ENCODE measurements around the gene PHTF2.
"Not testable (repeated sequence)": the region's sequence is repeated elsewhere in the genome, so short reads cannot be mapped to it uniquely, and the experiment has no call there.

The PHTF2 gene

GRCh38 chr7:77784426-77784825, 14.1 kb upstream of the PHTF2 start:
- H3K36me3 Mint-ChIP-seq = peaks cover 18% of the 10 kb centered on the region
- not testable (repeated sequence) for H3K27ac Mint-ChIP-seq, H3K9me3 Mint-ChIP-seq, H3K4me1 Mint-ChIP-seq, H3K27me3 Mint-ChIP-seq, H3K4me3 Mint-ChIP-seq

- H3K36me3 Mint-ChIP-seq = peaks cover 15% of the 10 kb centered on the region
- no peaks in the 10 kb centered on the region for H3K4me1 Mint-ChIP-seq
- H3K9me3 Mint-ChIP-seq = no peaks in the 10 kb centered on the region
- no peak overlapping the region for H3K4me3 Mint-ChIP-seq
- no peak overlapping the region for H3K27ac Mint-ChIP-seq
- H3K27me3 Mint-ChIP-seq = no peaks in the 10 kb centered on the region
These were observed 12.6 kb upstream of the PHTF2 start for GRCh38 chr7:77786018-77786417.

GRCh38 chr7:77786741-77787140, 11.8 kb upstream of the PHTF2 start:
- Mint-ChIP-seq H3K36me3 (peaks cover 16% of the 10 kb centered on the region), H3K4me3 (no peak overlapping the region), H3K27ac (peak overlapping the region; percentile 8), H3K9me3 (no peaks in the 10 kb centered on the region), H3K27me3 (no peaks in the 10 kb centered on the region), H3K4me1 (no peaks in the 10 kb centered on the region)

- Mint-ChIP-seq H3K27ac (no peak overlapping the region), H3K4me3 (no peak overlapping the region), H3K4me1 (no peaks in the 10 kb centered on the region), H3K9me3 (no peaks in the 10 kb centered on the region), H3K36me3 (peaks cover 14% of the 10 kb centered on the region), H3K27me3 (no peaks in the 10 kb centered on the region)
These were observed 10.2 kb upstream of the PHTF2 start for GRCh38 chr7:77788327-77788902.

GRCh38 chr7:77791336-77791735, 7.2 kb upstream of the PHTF2 start:
- H3K4me1 Mint-ChIP-seq = peaks cover 17% of the 10 kb centered on the region
- H3K36me3 Mint-ChIP-seq = peaks cover 9% of the 10 kb centered on the region
- H3K27me3 Mint-ChIP-seq = no peaks in the 10 kb centered on the region
- no peak overlapping the region for H3K4me3 Mint-ChIP-seq
- no peak overlapping the region for H3K27ac Mint-ChIP-seq
- H3K9me3 Mint-ChIP-seq = no peaks in the 10 kb centered on the region

- Mint-ChIP-seq H3K9me3 (no peaks in the 10 kb centered on the region), H3K4me3 (no peak overlapping the region), H3K27ac (no peak overlapping the region), H3K36me3 (peaks cover 9% of the 10 kb centered on the region), H3K27me3 (no peaks in the 10 kb centered on the region), H3K4me1 (peaks cover 23% of the 10 kb centered on the region)
These were observed 6.6 kb upstream of the PHTF2 start for GRCh38 chr7:77791956-77792355.

- H3K9me3 Mint-ChIP-seq = no peaks in the 10 kb centered on the region
- no peaks in the 10 kb centered on the region for H3K27me3 Mint-ChIP-seq
- peak overlapping the region; percentile 26 for H3K27ac Mint-ChIP-seq
- peaks cover 9% of the 10 kb centered on the region for H3K36me3 Mint-ChIP-seq
- H3K4me3 Mint-ChIP-seq = no peak overlapping the region
- peaks cover 37% of the 10 kb centered on the region for H3K4me1 Mint-ChIP-seq
These were observed 4.6 kb upstream of the PHTF2 start for GRCh38 chr7:77794000-77794399.

- peaks cover 9% of the 10 kb centered on the region for H3K36me3 Mint-ChIP-seq
- H3K27me3 Mint-ChIP-seq = no peaks in the 10 kb centered on the region
- H3K4me3 Mint-ChIP-seq = peak overlapping the region; percentile 92
- peaks cover 51% of the 10 kb centered on the region for H3K4me1 Mint-ChIP-seq
- no peaks in the 10 kb centered on the region for H3K9me3 Mint-ChIP-seq
- no peak overlapping the region for H3K27ac Mint-ChIP-seq
These were observed 2.5 kb upstream of the PHTF2 start for GRCh38 chr7:77796109-77796508.

GRCh38 chr7:77796960-77797359, 1.6 kb upstream of the PHTF2 start:
- Mint-ChIP-seq H3K9me3 (no peaks in the 10 kb centered on the region), H3K4me1 (peaks cover 58% of the 10 kb centered on the region), H3K36me3 (peaks cover 8% of the 10 kb centered on the region), H3K27me3 (no peaks in the 10 kb centered on the region), H3K27ac (peak overlapping the region; percentile 27), H3K4me3 (peak overlapping the region; percentile 92)

GRCh38 chr7:77797734-77798393, 709 bp upstream of the PHTF2 start:
- Mint-ChIP-seq H3K36me3 (peaks cover 8% of the 10 kb centered on the region), H3K4me1 (peaks cover 67% of the 10 kb centered on the region)

GRCh38 chr7:77799078-77799964, 748 bp downstream of the PHTF2 start:
- H3K4me1 Mint-ChIP-seq = peaks cover 74% of the 10 kb centered on the region
- peak overlapping the region; percentile 92 for H3K27ac Mint-ChIP-seq
- H3K27me3 Mint-ChIP-seq = no peaks in the 10 kb centered on the region
- H3K9me3 Mint-ChIP-seq = no peaks in the 10 kb centered on the region
- peaks cover 5% of the 10 kb centered on the region for H3K36me3 Mint-ChIP-seq
- peak overlapping the region; percentile 92 for H3K4me3 Mint-ChIP-seq

More at GRCh38 chr7:77797734-77798393, 709 bp upstream of the PHTF2 start:
- H3K27ac Mint-ChIP-seq = peak overlapping the region; percentile 92
- peak overlapping the region; percentile 92 for H3K4me3 Mint-ChIP-seq
- no peaks in the 10 kb centered on the region for H3K27me3 Mint-ChIP-seq
- H3K9me3 Mint-ChIP-seq = no peaks in the 10 kb centered on the region

GRCh38 chr7:77800158-77800557, 1.6 kb downstream of the PHTF2 start:
- H3K36me3 Mint-ChIP-seq = peaks cover under 1% of the 10 kb centered on the region
- H3K27ac Mint-ChIP-seq = peak overlapping the region; percentile 82
- H3K9me3 Mint-ChIP-seq = no peaks in the 10 kb centered on the region
- peak overlapping the region; percentile 92 for H3K4me3 Mint-ChIP-seq
- no peaks in the 10 kb centered on the region for H3K27me3 Mint-ChIP-seq
- peaks cover 76% of the 10 kb centered on the region for H3K4me1 Mint-ChIP-seq

GRCh38 chr7:77800730-77801129, 2.2 kb downstream of the PHTF2 start:
- H3K4me3 Mint-ChIP-seq = no peak overlapping the region
- peaks cover 4% of the 10 kb centered on the region for H3K36me3 Mint-ChIP-seq
- no peaks in the 10 kb centered on the region for H3K27me3 Mint-ChIP-seq
- no peak overlapping the region for H3K27ac Mint-ChIP-seq
- no peaks in the 10 kb centered on the region for H3K9me3 Mint-ChIP-seq
- peaks cover 81% of the 10 kb centered on the region for H3K4me1 Mint-ChIP-seq

- peaks cover 70% of the 10 kb centered on the region for H3K4me1 Mint-ChIP-seq
- H3K9me3 Mint-ChIP-seq = no peaks in the 10 kb centered on the region
- no peaks in the 10 kb centered on the region for H3K27me3 Mint-ChIP-seq
- H3K27ac Mint-ChIP-seq = peak overlapping the region; percentile 88
- peak overlapping the region; percentile 3 for H3K4me3 Mint-ChIP-seq
- peaks cover 14% of the 10 kb centered on the region for H3K36me3 Mint-ChIP-seq
These were observed 4.2 kb downstream of the PHTF2 start for GRCh38 chr7:77802557-77803405.

- H3K4me1 Mint-ChIP-seq = peaks cover 62% of the 10 kb centered on the region
- no peaks in the 10 kb centered on the region for H3K27me3 Mint-ChIP-seq
- H3K27ac Mint-ChIP-seq = peak overlapping the region; percentile 47
- H3K4me3 Mint-ChIP-seq = no peak overlapping the region
- no peaks in the 10 kb centered on the region for H3K9me3 Mint-ChIP-seq
- H3K36me3 Mint-ChIP-seq = peaks cover 21% of the 10 kb centered on the region
These were observed 7.9 kb downstream of the PHTF2 start for GRCh38 chr7:77806425-77806824.
